DMS153 treated with DMSO at 0.1 percent for 48 hours (cell line): Measurements from ENCODE around the gene CDK6.
A peak's percentile ranks its signal among the peaks of the same experiment; 100 is the strongest.

Source experiments
- DNase-seq: peaks from one replicate; lab custom pipeline; 2025; ENCODE audit not compliant: unreplicated experiment; lab: John Stamatoyannopoulos, UW

CDK6 gene

DNA sequence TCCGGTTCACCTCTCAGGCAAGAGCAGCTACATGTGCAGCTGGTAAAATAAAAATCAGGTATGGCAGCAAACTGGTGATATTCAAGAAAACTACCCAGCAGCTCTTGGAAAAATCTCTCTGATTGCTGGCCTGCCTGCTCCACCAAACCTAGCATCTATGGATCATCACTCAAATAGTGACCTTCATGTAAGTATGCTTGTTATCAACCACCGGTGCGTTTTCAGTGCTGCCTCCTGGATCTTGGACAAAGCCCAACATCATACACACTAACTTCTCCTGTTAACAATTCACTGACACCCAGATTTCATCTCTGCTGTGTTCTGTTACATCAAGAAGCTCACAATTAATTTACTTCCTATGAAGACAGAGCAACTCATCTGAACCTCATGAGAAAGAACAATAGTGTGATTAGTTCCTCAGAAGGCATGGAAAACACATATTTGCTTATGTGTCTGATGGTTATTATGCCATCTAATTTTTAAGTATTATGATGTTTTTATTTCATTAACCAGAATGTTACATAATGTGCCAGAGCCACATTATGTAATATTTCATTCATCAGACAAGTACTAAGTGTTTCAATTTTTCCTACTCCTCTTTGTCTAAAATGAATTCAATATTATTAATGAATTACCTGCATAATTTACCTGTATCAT, 8.8 kb downstream of the CDK6 start:
- DNase-seq: no peak

DNA sequence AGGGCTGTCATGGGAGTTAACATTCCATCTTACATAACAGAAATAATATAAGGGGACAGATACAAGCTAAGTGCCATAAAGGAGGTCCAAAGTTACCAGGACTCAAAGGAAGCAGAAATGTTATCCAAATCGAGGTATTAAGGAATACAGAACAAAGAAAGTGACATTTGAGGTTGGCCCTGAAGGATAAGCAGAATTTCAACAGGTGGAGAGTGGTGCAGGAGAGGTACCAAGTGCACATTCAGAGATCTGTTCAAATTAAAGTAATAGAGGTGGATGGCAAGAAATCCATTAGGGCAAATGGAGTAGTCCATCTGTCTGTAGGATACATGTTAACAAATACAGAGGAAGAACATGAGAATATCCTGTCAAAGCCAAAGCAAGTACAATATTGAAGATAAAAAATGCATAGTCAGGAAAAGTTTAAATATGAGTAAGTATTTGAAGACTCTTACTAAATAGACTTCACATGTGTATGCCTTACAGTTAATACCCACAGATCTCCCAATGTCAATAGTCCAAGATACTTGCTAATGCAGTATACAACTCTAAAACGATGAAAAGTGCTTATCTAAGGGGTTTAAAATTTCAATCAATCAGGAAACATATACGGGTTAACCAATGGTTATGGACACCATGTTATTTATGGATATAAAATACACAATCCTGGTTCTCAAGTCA, 10.0 kb downstream of the CDK6 start:
- no peak for DNase-seq

GRCh38 chr7:92824901-92825480, 11.4 kb downstream of the CDK6 start:
- no peak for DNase-seq

DNA sequence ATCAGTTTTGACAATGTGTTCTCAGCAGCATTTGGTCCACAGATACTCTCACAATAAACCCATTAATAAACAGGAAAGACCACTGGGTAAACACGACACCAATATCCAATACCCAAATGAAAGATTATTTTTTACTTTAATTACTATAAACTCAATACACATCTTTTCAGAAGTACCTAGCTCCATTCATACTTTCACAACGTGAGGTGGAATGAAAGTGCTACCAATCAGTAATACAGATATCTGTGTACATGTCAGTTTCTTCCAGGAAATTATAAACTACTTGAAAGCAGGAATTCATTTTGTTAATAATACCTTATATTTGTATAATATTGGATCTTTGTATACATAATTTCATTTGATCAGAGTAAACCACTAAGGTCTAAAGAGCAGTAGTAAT, 11.9 kb downstream of the CDK6 start:
- DNase-seq: no peak

GRCh38 chr7:92823042-92823441, 13.3 kb downstream of the CDK6 start:
- DNase-seq: no peak

GRCh38 chr7:92820191-92820590, 16.2 kb downstream of the CDK6 start:
- no peak for DNase-seq

DNA sequence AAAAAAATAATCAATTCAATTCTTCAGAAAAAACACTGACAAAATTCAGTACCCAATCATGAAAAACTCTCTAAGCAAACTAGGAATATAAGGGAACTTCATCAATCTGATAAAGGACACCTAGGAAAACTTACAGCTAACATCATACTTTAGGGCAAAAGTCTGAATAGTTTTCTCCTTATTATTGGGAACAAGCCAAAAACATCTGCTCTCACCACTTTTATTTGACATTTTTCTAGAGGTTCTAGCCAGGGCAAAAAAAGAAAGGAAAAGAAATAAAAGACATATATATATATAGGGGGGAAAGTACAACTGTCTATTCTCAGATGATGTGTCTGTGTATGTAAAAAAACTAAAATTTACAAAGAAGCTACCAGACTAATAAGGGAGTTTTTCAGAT, 19.0 kb downstream of the CDK6 start:
- DNase-seq: no peak

GRCh38 chr7:92815412-92815811, 21.0 kb downstream of the CDK6 start:
- DNase-seq: no peak

DNA sequence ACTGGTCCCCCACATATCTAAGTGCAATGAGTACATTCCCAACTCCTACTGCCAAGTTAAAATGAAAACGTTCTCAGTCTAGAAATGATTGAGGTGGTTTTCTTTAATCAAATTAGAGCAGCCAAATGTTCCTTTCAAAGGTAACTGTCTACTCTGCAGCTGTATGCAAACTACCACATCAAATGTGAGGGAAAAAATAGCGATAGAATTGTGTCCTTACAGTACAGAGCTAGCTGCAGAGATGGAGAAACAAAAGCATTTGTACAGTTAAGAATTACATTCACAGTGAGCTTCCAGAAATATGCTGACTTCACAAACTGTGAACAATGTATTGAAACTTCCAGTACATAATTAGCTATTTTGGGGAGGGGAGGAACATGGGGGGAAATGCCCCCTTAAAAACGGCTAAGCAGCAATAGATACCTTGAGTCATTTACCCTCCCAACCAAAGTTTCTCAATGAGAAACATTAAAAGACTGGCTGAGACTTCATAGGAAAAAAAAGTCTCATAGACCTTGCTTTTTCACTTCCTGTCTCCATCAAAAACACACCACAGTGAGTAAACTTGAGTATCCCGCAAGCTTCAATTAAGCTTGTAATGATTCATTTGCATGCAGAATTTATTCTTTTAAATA, 22.9 kb downstream of the CDK6 start:
- no peak for DNase-seq

- no peak for DNase-seq
These were observed 25.2 kb downstream of the CDK6 start for GRCh38 chr7:92811158-92811557.

- peak; percentile 63 for DNase-seq
These were observed 26.4 kb downstream of the CDK6 start for GRCh38 chr7:92809760-92810573.

GRCh38 chr7:92809397-92809759, 27.0 kb downstream of the CDK6 start:
- no peak for DNase-seq

GRCh38 chr7:92808635-92809034, 27.7 kb downstream of the CDK6 start:
- DNase-seq: no peak

GRCh38 chr7:92808006-92808405, 28.4 kb downstream of the CDK6 start:
- no peak for DNase-seq

DNA sequence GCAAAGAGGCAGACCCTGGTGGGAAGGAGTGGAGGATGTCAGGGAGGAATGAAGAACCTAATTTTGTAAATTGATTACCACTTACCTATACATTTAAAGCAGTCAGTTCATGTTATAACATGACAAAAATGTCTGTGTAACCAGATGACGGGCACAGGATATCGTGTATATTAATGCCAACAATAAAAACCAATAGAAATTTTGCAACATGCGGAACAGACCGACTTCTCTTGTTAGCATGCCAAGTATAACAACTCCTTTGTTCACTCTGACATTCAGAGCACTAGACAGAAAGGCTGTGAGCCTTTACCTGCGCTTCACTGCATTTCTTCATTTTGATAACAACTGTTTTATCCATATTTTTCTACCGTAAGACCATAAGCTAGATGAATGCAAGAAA, 29.9 kb downstream of the CDK6 start:
- no peak for DNase-seq

DNA sequence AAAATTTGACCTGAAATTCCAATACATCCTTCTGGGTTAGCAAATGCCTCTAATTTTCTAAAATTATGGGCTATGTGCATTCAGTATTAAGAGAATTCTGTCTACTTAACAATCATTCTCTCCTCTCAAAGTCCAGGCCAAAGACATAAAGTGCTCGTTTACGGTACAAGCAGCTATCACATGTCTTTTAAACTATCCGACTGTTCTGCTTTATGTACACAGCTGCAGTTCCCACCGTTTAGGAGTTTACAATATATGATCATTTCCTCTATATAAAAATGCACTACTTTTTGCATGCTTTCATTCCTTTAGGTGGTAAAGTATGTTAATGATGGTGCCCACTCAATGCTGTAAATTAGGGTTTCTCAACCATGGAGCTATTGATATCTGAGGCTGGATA, 34.0 kb downstream of the CDK6 start:
- no peak for DNase-seq

GRCh38 chr7:92799446-92800211, 36.7 kb downstream of the CDK6 start:
- no peak for DNase-seq

- DNase-seq: no peak
These were observed 37.7 kb downstream of the CDK6 start for GRCh38 chr7:92798517-92799249.

GRCh38 chr7:92797693-92798092, 38.7 kb downstream of the CDK6 start:
- no peak for DNase-seq

DNA sequence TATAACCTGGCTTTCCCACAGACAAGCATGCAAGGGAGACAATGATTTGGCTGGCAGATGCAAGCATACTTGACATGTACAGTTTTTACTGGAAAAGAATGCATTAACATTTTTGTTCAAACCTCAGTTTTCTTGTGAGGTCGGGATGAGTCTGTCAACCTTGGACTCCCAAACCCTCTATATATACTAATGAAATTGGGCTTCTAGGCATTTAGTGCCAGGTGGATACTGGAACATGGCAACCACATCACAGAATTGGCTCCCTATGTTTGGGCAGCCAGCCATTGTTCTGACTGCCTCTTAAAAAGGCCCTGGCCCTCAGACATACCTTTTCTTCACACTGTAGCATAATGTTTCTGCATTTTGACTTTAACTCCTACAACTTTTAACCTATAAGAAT, 39.1 kb downstream of the CDK6 start:
- no peak for DNase-seq
